Fibroblast of lung (primary cell): ENCODE measurements around the gene CCDC6. TPM values are rescaled to one million over a fixed set of nuclear protein-coding genes. Genes with fewer than 3 reads are reported as not detected.

ENCODE experiments used
- DNase-seq, 2 donors: peaks; one replicate each; pipeline versions ENCODE4 v3.0.0 to v3.0.0-alpha.2; 2010; ENCODE audit warnings: low read depth in 2 of 2
- H2AFZ ChIP-seq: 2 replicates; pipeline ENCODE4 v1.5.1; 2012; ENCODE audit warnings: low read length, control low read depth, inconsistent platforms
- H3K27ac ChIP-seq: 2 replicates; pipeline ENCODE4 v1.5.1; 2011; ENCODE audit warnings: low read length, control low read depth; ENCODE audit not compliant: insufficient read depth
- H3K27me3 ChIP-seq: 2 replicates; pipeline ENCODE4 v1.5.1; 2011; ENCODE audit warnings: mild to moderate bottlenecking, low read length; ENCODE audit not compliant: control insufficient read depth, insufficient read depth
- H3K36me3 ChIP-seq: 2 replicates; pipeline ENCODE4 v1.5.1; 2011; ENCODE audit warnings: low read length; ENCODE audit not compliant: control insufficient read depth, insufficient read depth
- H3K4me1 ChIP-seq: 2 replicates; pipeline ENCODE4 v1.5.1; 2011; ENCODE audit warnings: low read length; ENCODE audit not compliant: control insufficient read depth, insufficient read depth; ENCODE audit errors: extremely low read depth
- H3K4me2 ChIP-seq: 2 replicates; pipeline ENCODE4 v1.5.1; 2011; ENCODE audit warnings: low read length, control low read depth; ENCODE audit not compliant: insufficient read depth; ENCODE audit errors: extremely low read depth
- H3K4me3 ChIP-seq, 4 experiments: fragments of 200-600 bp in 1 of 4; sonication (generic) in 1 of 4; replicated peaks in 1 of 4; 2 replicates each; pipeline ENCODE4 v1.5.1; 2011 to 2016; ENCODE audit warnings: low read length in 4 of 4, low read depth in 3 of 4, mild to moderate bottlenecking in 3 of 4, control low read depth in 2 of 4, inconsistent platforms in 1 of 4, mixed read lengths in 1 of 4; ENCODE audit not compliant: insufficient read depth in 1 of 4; ENCODE audit errors: control extremely low read depth in 1 of 4
- H3K79me2 ChIP-seq: 2 replicates; pipeline ENCODE4 v1.5.1; 2012; ENCODE audit warnings: mild to moderate bottlenecking, low read length, inconsistent platforms; ENCODE audit not compliant: control insufficient read depth, insufficient read depth
- H3K9ac ChIP-seq: 2 replicates; pipeline ENCODE4 v1.5.1; 2011; ENCODE audit warnings: mild to moderate bottlenecking, low read length, control low read depth; ENCODE audit not compliant: insufficient read depth
- H3K9me3 ChIP-seq: 2 replicates; pipeline ENCODE4 v1.5.1; 2012; ENCODE audit warnings: low read depth, low read length; ENCODE audit not compliant: control insufficient read depth, insufficient read depth
- H4K20me1 ChIP-seq: 2 replicates; pipeline ENCODE4 v1.5.1; 2011; ENCODE audit warnings: low read length; ENCODE audit not compliant: control insufficient read depth, insufficient read depth; ENCODE audit errors: extremely low read depth
- CTCF ChIP-seq, 2 donors: IDR thresholded peaks in 1 of 2; conservative IDR thresholded peaks in 1 of 2; 1 replicate in 1 of 2; 2 replicates in 1 of 2; pipeline ENCODE4 v1.5.1; 2011 to 2012; ENCODE audit warnings: low read length in 2 of 2, control low read depth in 1 of 2, inconsistent platforms in 1 of 2, low read depth in 1 of 2, mild to moderate bottlenecking in 1 of 2
- EZH2 ChIP-seq: IDR thresholded peaks from 2 replicates; pipeline ENCODE4 v1.5.1; 2012; ENCODE audit warnings: low read length, control low read depth, mild to moderate bottlenecking; ENCODE audit errors: missing control alignments
- polyA plus RNA-seq, 2 donors: library from polyadenylated mRNA; depleted of rRNA in 1 of 2; stranded (reverse) in 1 of 2; unstranded in 1 of 2; fragments of >200 nt; gene quantifications; 2 replicates each; pipeline ENCODE4 v1.2.1, GENCODE V29; 2011 to 2012; ENCODE audit warnings: missing spikeins in 1 of 2
- total RNA-seq: library from RNA; depleted of rRNA; stranded (reverse); fragments of >200 nt; gene quantifications from 2 replicates; pipeline ENCODE4 v1.2.1, GENCODE V29; 2014

The CCDC6 gene
- total and polyA plus RNA-seq, 2 donors (not counting 1 experiment from before 2014, with no cell fraction given): 35.5 to 51.2 TPM

- H3K36me3 ChIP-seq: no peaks in the 10 kb centered on the region
These were observed 39.2 kb upstream of the CCDC6 start for GRCh38 chr10:59945590-59945989.

DNA sequence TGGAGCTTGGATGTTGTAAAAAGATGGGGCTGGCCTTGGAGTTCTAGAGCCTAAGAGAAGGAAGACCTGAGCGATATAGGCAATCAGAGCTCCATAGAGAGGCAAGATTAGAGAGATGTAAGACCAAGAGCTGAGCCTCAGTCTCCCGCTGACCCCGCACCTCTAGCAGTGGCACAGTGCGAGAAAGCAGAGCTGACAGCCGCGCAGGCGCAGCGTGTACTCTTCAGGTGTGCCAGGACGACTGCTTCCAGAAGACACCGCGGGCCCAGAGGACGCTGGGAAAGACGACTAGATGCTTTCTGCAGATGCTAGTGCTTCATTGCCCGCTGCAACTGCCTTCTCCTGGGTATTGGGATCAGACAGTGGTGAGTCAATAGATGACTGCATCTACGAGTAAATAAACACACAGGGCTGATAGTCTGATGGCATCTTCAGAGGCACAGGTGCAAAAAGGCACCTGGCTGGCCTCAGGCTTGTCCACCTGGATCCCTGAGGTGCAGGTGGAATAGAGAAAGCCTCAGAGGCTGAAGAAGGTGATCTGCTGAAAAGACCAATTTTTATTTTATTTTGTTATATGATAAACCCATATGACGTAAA is 38.1 kb upstream of the CCDC6 start:
- H3K9ac ChIP-seq: no peak overlapping the region
- H3K9me3 ChIP-seq: no peaks in the 10 kb centered on the region
- H3K4me1 ChIP-seq: no peaks in the 10 kb centered on the region
- no peak overlapping the region for H3K27ac ChIP-seq
- no peak overlapping the region for H2AFZ ChIP-seq
- H3K36me3 ChIP-seq: no peaks in the 10 kb centered on the region
- TF ChIP-seq CTCF (conservative IDR thresholded peaks at IDR 0.05 in 1 of 2, IDR thresholded peaks at IDR 0.05 in 1 of 2; ENCODE audit: low read depth in 1 of 2, low read length in 2 of 2): no peak
- TF ChIP-seq EZH2: no peak
- no peaks in the 10 kb centered on the region for H4K20me1 ChIP-seq
- DNase-seq: no peak
- H3K4me3 ChIP-seq: no peak overlapping the region
- H3K27me3 ChIP-seq: no peaks in the 10 kb centered on the region
- no peak overlapping the region for H3K4me2 ChIP-seq
- H3K79me2 ChIP-seq: no peaks in the 10 kb centered on the region

More at GRCh38 chr10:59945590-59945989, 39.2 kb upstream of the CCDC6 start:
- H3K9me3 ChIP-seq: no peaks in the 10 kb centered on the region
- no peaks in the 10 kb centered on the region for H3K4me1 ChIP-seq
- TF ChIP-seq CTCF (conservative IDR thresholded peaks at IDR 0.05 in 1 of 2, IDR thresholded peaks at IDR 0.05 in 1 of 2; ENCODE audit: low read depth in 1 of 2, low read length in 2 of 2) (no peak), EZH2 (no peak)
- H3K27me3 ChIP-seq: no peaks in the 10 kb centered on the region
- no peaks in the 10 kb centered on the region for H3K79me2 ChIP-seq
- no peak overlapping the region for H3K4me2 ChIP-seq
- no peak overlapping the region for H2AFZ ChIP-seq
- no peak overlapping the region for H3K27ac ChIP-seq
- no peak overlapping the region for H3K4me3 ChIP-seq
- no peak overlapping the region for H3K9ac ChIP-seq
- DNase-seq: no peak
- H4K20me1 ChIP-seq: no peaks in the 10 kb centered on the region

DNA sequence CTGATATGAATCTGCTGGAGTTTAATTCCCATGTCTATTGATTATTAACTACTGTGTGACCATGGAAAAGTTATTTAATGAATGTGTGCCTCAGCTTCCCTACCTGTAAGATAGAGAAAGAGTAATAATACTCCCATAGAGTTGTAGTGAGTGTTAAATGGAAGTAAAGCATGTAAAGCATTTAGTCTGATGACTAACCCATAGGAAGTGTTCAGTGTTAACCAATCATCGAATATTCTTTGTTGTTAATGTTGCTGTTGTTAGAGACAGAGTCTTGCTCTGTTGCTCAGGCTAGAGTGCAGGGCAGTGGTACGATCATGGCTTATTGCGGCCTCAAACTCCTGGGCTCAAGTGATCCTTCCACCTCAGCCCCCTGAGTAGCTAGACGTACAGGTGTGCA is 36.2 kb upstream of the CCDC6 start:
- H3K4me1 ChIP-seq: no peaks in the 10 kb centered on the region
- no peaks in the 10 kb centered on the region for H4K20me1 ChIP-seq
- H3K27ac ChIP-seq: no peak overlapping the region
- no peak overlapping the region for H2AFZ ChIP-seq
- H3K4me2 ChIP-seq: no peak overlapping the region
- TF ChIP-seq EZH2 (no peak), CTCF (conservative IDR thresholded peaks at IDR 0.05 in 1 of 2, IDR thresholded peaks at IDR 0.05 in 1 of 2; ENCODE audit: low read depth in 1 of 2, low read length in 2 of 2) (no peak)
- no peaks in the 10 kb centered on the region for H3K79me2 ChIP-seq
- H3K36me3 ChIP-seq: no peaks in the 10 kb centered on the region
- no peaks in the 10 kb centered on the region for H3K9me3 ChIP-seq
- H3K27me3 ChIP-seq: no peaks in the 10 kb centered on the region
- DNase-seq: no peak
- H3K4me3 ChIP-seq: no peak overlapping the region
- H3K9ac ChIP-seq: no peak overlapping the region
